Panc1 (cell line): ENCODE data around the gene ACE2. TPM values are rescaled to one million over a fixed set of nuclear protein-coding genes. Genes with fewer than 3 reads are reported as not detected.

Source experiments
- ATAC-seq: fragments of 200-7000 bp; cut with Tn5 transposase; 2 replicates; pipeline ENCODE4 v1.9.1; 2020; ENCODE audit warnings: mild to moderate bottlenecking, moderate library complexity
- BruUV-seq: library from RNA; stranded (reverse); fragments of 400-500 nt; replicated peaks from 2 replicates; lab custom pipeline; 2021; lab: Mats Ljungman, UMichigan
- CTCF ChIA-PET: fragments of 300-600 bp; sonication (Branson Sonifier 250); formaldehyde crosslinking; loops from one replicate; lab custom pipeline; 2022; ENCODE audit warnings: antibody characterized with exemption; lab: Charles Lee
- POLR2A ChIA-PET: fragments of 300-600 bp; sonication (Branson Sonifier 250); formaldehyde crosslinking; loops from one replicate; lab custom pipeline; 2022; ENCODE audit warnings: antibody characterized with exemption; lab: Charles Lee
- DNase-seq: peaks from one replicate; pipeline ENCODE4 v3.0.0-alpha.2; 2010; ENCODE audit warnings: low read depth, low spot score
- H3K27ac ChIP-seq: 2 replicates; pipeline ENCODE4 v1.5.1; 2011; ENCODE audit warnings: mild to moderate bottlenecking, low read length, inconsistent platforms
- H3K27me3 ChIP-seq: fragments of 200-500 bp; sonication (Bioruptor generic); 2 replicates; pipeline ENCODE4 v1.6.0; 2014; ENCODE audit warnings: low read length, inconsistent platforms; ENCODE audit not compliant: control insufficient read depth, insufficient read depth
- H3K36me3 ChIP-seq: fragments of 200-500 bp; sonication (Bioruptor generic); 2 replicates; pipeline ENCODE4 v1.5.1; 2014; ENCODE audit warnings: inconsistent platforms, mild to moderate bottlenecking, low read length, moderate library complexity; ENCODE audit not compliant: control insufficient read depth, insufficient read depth
- H3K4me1 ChIP-seq: 2 replicates; pipeline ENCODE4 v1.5.1; 2011; ENCODE audit warnings: inconsistent platforms, mild to moderate bottlenecking, low read length, moderate library complexity; ENCODE audit not compliant: control insufficient read depth, insufficient read depth
- H3K4me3 ChIP-seq, 2 experiments: 2 replicates each; pipeline ENCODE4 v1.5.1; 2011 to 2012; ENCODE audit warnings: low read depth in 2 of 2, low read length in 2 of 2, mild to moderate bottlenecking in 2 of 2, inconsistent platforms in 1 of 2, moderate library complexity in 1 of 2
- H3K9me3 ChIP-seq: fragments of 200-500 bp; sonication (Bioruptor generic); 2 replicates; pipeline ENCODE4 v1.5.1; 2014; ENCODE audit warnings: low read depth, mild to moderate bottlenecking, inconsistent platforms, low read length, moderate library complexity; ENCODE audit not compliant: control insufficient read depth, insufficient read depth
- POLR2AphosphoS5 ChIP-seq: IDR thresholded peaks from 2 replicates; pipeline ENCODE4 v1.6.1; 2012; ENCODE audit warnings: mild to moderate bottlenecking, low read depth, low read length, moderate library complexity
- SIN3A ChIP-seq: IDR thresholded peaks from 2 replicates; pipeline ENCODE4 v1.6.1; 2012; ENCODE audit warnings: low read depth, mild to moderate bottlenecking, low read length, moderate library complexity, borderline replicate concordance; ENCODE audit not compliant: insufficient read depth
- TCF7L2 ChIP-seq: IDR thresholded peaks from 2 replicates; pipeline ENCODE4 v1.6.1; 2011; ENCODE audit warnings: mild to moderate bottlenecking, low read depth, low read length, inconsistent platforms
- in situ Hi-C: cut with HindIII; loops from 2 replicates; pipeline ENCODE4 v1.10.0; 2016; ENCODE audit warnings: low sequenced_read_pairs, low pct_unique_long_range_greater_than_20kb
- intact Hi-C: fragments of 100-400 bp; cut with micrococcal nuclease; formaldehyde crosslinking; loops from one replicate; pipeline ENCODE4 v1.10.0; 2022; ENCODE audit not compliant: unreplicated experiment
- total RNA-seq: library from RNA; stranded (reverse); gene quantifications from one replicate; pipeline ENCODE4 v1.2.1, GENCODE V29; 2021; ENCODE audit not compliant: unreplicated experiment
- TF ChIP-seq, protein P1 (sequence below): fragments of 450-650 bp; IDR thresholded peaks from 2 replicates; pipeline ENCODE4 v1.5.1; 2017; ENCODE audit warnings: mild to moderate bottlenecking
- TF ChIP-seq, protein P2 (sequence below), 2 experiments: IDR thresholded peaks; 2 replicates each; pipeline ENCODE4 v1.6.1; 2011 to 2012; ENCODE audit warnings: low read depth in 2 of 2, control low read depth in 1 of 2, low read length in 1 of 2, mild to moderate bottlenecking in 1 of 2, moderate library complexity in 1 of 2; ENCODE audit not compliant: insufficient read depth in 1 of 2

ACE2 gene
- total RNA-seq, 1 experiment from 2014 or later = not detected

GRCh38 chrX:15623054-15623453, 22.3 kb upstream of the ACE2 start:
- no TSS peak for BruUV-seq
- Histone ChIP-seq H3K4me3 (no peak overlapping the region), H3K9me3 (no peaks in the 10 kb centered on the region), H3K4me1 (no peaks in the 10 kb centered on the region), H3K27me3 (no peaks in the 10 kb centered on the region), H3K27ac (no peak overlapping the region), H3K36me3 (no peaks in the 10 kb centered on the region)
- ChIA-PET CTCF (no interaction called here), POLR2A (no interaction called here)
- DNase-seq = no peak
- TF ChIP-seq TCF7L2 (no peak), POLR2AphosphoS5 (no peak), SIN3A (no peak)
- TF ChIP-seq, protein P1, sequence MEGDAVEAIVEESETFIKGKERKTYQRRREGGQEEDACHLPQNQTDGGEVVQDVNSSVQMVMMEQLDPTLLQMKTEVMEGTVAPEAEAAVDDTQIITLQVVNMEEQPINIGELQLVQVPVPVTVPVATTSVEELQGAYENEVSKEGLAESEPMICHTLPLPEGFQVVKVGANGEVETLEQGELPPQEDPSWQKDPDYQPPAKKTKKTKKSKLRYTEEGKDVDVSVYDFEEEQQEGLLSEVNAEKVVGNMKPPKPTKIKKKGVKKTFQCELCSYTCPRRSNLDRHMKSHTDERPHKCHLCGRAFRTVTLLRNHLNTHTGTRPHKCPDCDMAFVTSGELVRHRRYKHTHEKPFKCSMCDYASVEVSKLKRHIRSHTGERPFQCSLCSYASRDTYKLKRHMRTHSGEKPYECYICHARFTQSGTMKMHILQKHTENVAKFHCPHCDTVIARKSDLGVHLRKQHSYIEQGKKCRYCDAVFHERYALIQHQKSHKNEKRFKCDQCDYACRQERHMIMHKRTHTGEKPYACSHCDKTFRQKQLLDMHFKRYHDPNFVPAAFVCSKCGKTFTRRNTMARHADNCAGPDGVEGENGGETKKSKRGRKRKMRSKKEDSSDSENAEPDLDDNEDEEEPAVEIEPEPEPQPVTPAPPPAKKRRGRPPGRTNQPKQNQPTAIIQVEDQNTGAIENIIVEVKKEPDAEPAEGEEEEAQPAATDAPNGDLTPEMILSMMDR = no peak
- TF ChIP-seq, protein P2, sequence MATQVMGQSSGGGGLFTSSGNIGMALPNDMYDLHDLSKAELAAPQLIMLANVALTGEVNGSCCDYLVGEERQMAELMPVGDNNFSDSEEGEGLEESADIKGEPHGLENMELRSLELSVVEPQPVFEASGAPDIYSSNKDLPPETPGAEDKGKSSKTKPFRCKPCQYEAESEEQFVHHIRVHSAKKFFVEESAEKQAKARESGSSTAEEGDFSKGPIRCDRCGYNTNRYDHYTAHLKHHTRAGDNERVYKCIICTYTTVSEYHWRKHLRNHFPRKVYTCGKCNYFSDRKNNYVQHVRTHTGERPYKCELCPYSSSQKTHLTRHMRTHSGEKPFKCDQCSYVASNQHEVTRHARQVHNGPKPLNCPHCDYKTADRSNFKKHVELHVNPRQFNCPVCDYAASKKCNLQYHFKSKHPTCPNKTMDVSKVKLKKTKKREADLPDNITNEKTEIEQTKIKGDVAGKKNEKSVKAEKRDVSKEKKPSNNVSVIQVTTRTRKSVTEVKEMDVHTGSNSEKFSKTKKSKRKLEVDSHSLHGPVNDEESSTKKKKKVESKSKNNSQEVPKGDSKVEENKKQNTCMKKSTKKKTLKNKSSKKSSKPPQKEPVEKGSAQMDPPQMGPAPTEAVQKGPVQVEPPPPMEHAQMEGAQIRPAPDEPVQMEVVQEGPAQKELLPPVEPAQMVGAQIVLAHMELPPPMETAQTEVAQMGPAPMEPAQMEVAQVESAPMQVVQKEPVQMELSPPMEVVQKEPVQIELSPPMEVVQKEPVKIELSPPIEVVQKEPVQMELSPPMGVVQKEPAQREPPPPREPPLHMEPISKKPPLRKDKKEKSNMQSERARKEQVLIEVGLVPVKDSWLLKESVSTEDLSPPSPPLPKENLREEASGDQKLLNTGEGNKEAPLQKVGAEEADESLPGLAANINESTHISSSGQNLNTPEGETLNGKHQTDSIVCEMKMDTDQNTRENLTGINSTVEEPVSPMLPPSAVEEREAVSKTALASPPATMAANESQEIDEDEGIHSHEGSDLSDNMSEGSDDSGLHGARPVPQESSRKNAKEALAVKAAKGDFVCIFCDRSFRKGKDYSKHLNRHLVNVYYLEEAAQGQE (IDR thresholded peaks at IDR 0.05; ENCODE audit: insufficient read depth in 1 of 2, low read depth in 2 of 2, low read length in 1 of 2) = no peak
- ATAC-seq = no peak
- intact Hi-C loops (no loop called here), in situ Hi-C loops (no loop called here)

GRCh38 chrX:15619053-15619755, 18.4 kb upstream of the ACE2 start:
- no peak overlapping the region for H3K4me3 ChIP-seq
- ChIA-PET POLR2A (no interaction called here), CTCF (no interaction called here)
- no peaks in the 10 kb centered on the region for H3K9me3 ChIP-seq
- H3K36me3 ChIP-seq = no peaks in the 10 kb centered on the region
- intact Hi-C loops (no loop called here), in situ Hi-C loops (no loop called here)
- ATAC-seq (no peak), DNase-seq (no peak)
- BruUV-seq = no TSS peak
- TF ChIP-seq POLR2AphosphoS5 (no peak), SIN3A (no peak), TCF7L2 (no peak)
- TF ChIP-seq, protein P1 = no peak
- TF ChIP-seq, protein P2 (IDR thresholded peaks at IDR 0.05; ENCODE audit: insufficient read depth in 1 of 2, low read depth in 2 of 2, low read length in 1 of 2) = no peak
- no peaks in the 10 kb centered on the region for H3K27me3 ChIP-seq
- no peak overlapping the region for H3K27ac ChIP-seq
- no peaks in the 10 kb centered on the region for H3K4me1 ChIP-seq
